Spleen (tissue), 11 donors: ENCODE results near the gene KCNK5. TPM values are rescaled to one million over a fixed set of nuclear protein-coding genes. Genes with fewer than 3 reads are reported as not detected.

Source experiments
- DNase-seq: peaks from one replicate; pipeline ENCODE4 v3.0.0-alpha.2; 2020
- H3K27ac ChIP-seq, 8 donors: fragments of 200-600 bp; sonication (generic) in 7 of 8; 1 replicate in 4 of 8; 2 replicates in 4 of 8; pipeline versions ENCODE4 v1.5.0 to v1.8.0; 2016 to 2021; ENCODE audit warnings: inconsistent platforms in 4 of 8, mild to moderate bottlenecking in 4 of 8, moderate library complexity in 1 of 8
- H3K27me3 ChIP-seq, 7 donors: fragments of 200-600 bp; sonication (generic) in 6 of 7; replicated peaks in 1 of 7; 1 replicate in 4 of 7; 2 replicates in 3 of 7; pipeline versions ENCODE4 v1.5.0 to v1.8.0; 2016 to 2021; ENCODE audit warnings: inconsistent platforms in 3 of 7, mild to moderate bottlenecking in 1 of 7
- H3K36me3 ChIP-seq, 6 donors: fragments of 200-600 bp; sonication (generic) in 5 of 6; 1 replicate in 4 of 6; 2 replicates in 2 of 6; pipeline versions ENCODE4 v1.5.0 to v1.8.0; 2016 to 2021; ENCODE audit warnings: inconsistent platforms in 2 of 6
- H3K4me1 ChIP-seq, 6 donors: fragments of 200-600 bp; sonication (generic) in 5 of 6; 1 replicate in 3 of 6; 2 replicates in 3 of 6; pipeline versions ENCODE4 v1.5.0 to v1.8.0; 2016 to 2021; ENCODE audit warnings: inconsistent platforms in 3 of 6
- H3K4me3 ChIP-seq, 8 donors: fragments of 200-600 bp; sonication (generic) in 7 of 8; 1 replicate in 4 of 8; 2 replicates in 4 of 8; pipeline versions ENCODE4 v1.5.0 to v1.8.0; 2016 to 2021; ENCODE audit warnings: inconsistent platforms in 4 of 8, mild to moderate bottlenecking in 4 of 8, moderate library complexity in 2 of 8
- H3K9me3 ChIP-seq, 8 donors: fragments of 200-600 bp; sonication (generic) in 7 of 8; 1 replicate in 4 of 8; 2 replicates in 4 of 8; pipeline versions ENCODE4 v1.5.0 to v1.8.0; 2016 to 2021; ENCODE audit warnings: inconsistent platforms in 4 of 8
- POLR2A ChIP-seq, 3 donors: fragments of 450-650 bp; IDR thresholded peaks; one replicate each; pipeline ENCODE4 v1.5.1; 2017; ENCODE audit warnings: antibody characterized with exemption in 3 of 3, mild to moderate bottlenecking in 1 of 3
- POLR2AphosphoS5 ChIP-seq, 3 donors: sonication (generic); formaldehyde crosslinking; IDR thresholded peaks; one replicate each; pipeline ENCODE4 v1.5.1; 2017; ENCODE audit warnings: antibody characterized with exemption in 3 of 3
- WGBS, 5 donors: extraction: QIAGEN DNeasy Blood & Tissue Kit in 3 of 5; methylation state at CpG; one replicate each; pipeline versions ENCODE4 v1.1.5 to v1.1.7; 2013 to 2018; 5-methylcytosine and 5-hydroxymethylcytosine counted together
- intact Hi-C: fragments of 100-400 bp; cut with DNase I; formaldehyde crosslinking; loops from one replicate; pipeline ENCODE4 v1.15.0; 2023; ENCODE audit warnings: low total_unique reads
- polyA plus RNA-seq, 3 donors: library from polyadenylated mRNA; stranded (reverse); fragments of 200-250 nt; gene quantifications; one replicate each; pipeline ENCODE4 v1.2.1, GENCODE V29; 2013
- total RNA-seq, 7 donors: library from RNA; depleted of rRNA in 3 of 7; stranded (reverse); fragments of >200 nt in 3 of 7; fragmentation: NEBNext Ultra II Directional in 4 of 7; extraction: Animal tissue kit (Norgen Biotek cat#: 25700) in 4 of 7; gene quantifications; one replicate each; pipeline versions ENCODE4 v1.1.0 to v1.2.1, GENCODE V29; 2016 to 2021
- TF ChIP-seq, protein P1 (sequence below), 11 experiments: fragments of 200-600 bp in 7 of 11; fragments of 450-650 bp in 4 of 11; sonication (generic) in 4 of 11; IDR thresholded peaks in 8 of 11; conservative IDR thresholded peaks in 3 of 11; 1 replicate in 7 of 11; 2 replicates in 4 of 11; pipeline versions ENCODE4 v1.4.0 to v1.8.0; 2016 to 2021; ENCODE audit warnings: antibody characterized with exemption in 11 of 11, inconsistent platforms in 4 of 11, mild to moderate bottlenecking in 1 of 11
- donor health status: healthy with polysubstance abuse.
- donor health status: DM: no; HTN: no; CAD: no; lungs with moderate emphysema.
- donor health status: DM: no; HTN: no; CAD: no.
- donor health status: Bipolar disorder and iron deficiency.
- donor health status: healthy.
- donor health status: DM: no; HTN: no; CAD: no.
- donor health status: DM: yes; HTN: yes; CAD: no.

The KCNK5 gene
- total and polyA plus RNA-seq, 10 donors = 0.52 to 5.9 (median 3.2) TPM

- 85 to 96% (median 94%) methylated on average over 4 of the region's 4 CpGs for WGBS, 5 donors
- no peak overlapping the region for H3K27ac ChIP-seq
- intact Hi-C loops = no loop called here
These were observed 25.1 kb downstream of the KCNK5 start for GRCh38 chr6:39204160-39204495.

DNA sequence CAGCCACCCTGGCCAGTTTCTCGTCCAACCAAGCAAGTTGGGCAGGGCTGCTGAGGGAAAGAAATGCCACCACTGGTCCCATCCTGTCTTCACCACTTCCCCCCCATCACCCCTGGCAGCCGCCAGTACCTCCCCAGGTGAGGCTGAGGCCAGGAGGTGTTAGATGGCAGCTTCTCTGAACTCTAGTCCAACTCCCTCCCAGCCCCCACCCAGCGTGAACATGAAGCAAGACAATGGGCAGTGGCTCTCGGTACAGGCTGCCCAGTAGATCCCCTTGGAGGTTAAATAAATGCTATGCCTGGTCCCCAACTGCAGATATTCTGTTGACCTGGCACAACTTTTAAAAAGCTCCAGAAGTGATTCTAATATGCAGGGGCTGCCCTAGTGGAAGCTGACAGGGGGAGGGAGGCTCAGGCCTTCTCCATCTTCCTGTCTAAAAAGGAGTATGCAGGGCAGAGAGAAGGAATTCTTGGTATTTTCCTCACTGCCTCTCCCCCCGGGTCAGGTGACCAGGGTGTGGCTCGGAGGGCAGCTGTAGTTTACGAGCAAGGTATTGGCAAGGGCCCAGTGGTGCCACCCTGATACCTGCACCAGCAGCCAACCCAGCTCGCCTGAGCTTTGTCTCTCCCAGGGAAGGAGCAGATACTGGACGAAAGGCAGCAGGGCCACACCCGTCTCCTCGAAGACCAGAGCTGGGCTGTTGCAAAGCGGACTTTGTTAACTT lies 25.7 kb downstream of the KCNK5 start:
- WGBS, 5 donors = 76 to 86% (median 79%) methylated on average over 12 of the region's 12 CpGs
- Histone ChIP-seq H3K4me1 (peaks cover 0 to 49% (median 12%) of the 10 kb centered on the region in 6 donors), H3K4me3 (no peak overlapping the region), H3K27ac (no peak overlapping the region), H3K27me3 (no peaks in the 10 kb centered on the region), H3K9me3 (no peaks in the 10 kb centered on the region), H3K36me3 (no peaks in the 10 kb centered on the region)
- TF ChIP-seq POLR2AphosphoS5 (IDR thresholded peaks at IDR 0.05) = no peak
- TF ChIP-seq, protein P1, sequence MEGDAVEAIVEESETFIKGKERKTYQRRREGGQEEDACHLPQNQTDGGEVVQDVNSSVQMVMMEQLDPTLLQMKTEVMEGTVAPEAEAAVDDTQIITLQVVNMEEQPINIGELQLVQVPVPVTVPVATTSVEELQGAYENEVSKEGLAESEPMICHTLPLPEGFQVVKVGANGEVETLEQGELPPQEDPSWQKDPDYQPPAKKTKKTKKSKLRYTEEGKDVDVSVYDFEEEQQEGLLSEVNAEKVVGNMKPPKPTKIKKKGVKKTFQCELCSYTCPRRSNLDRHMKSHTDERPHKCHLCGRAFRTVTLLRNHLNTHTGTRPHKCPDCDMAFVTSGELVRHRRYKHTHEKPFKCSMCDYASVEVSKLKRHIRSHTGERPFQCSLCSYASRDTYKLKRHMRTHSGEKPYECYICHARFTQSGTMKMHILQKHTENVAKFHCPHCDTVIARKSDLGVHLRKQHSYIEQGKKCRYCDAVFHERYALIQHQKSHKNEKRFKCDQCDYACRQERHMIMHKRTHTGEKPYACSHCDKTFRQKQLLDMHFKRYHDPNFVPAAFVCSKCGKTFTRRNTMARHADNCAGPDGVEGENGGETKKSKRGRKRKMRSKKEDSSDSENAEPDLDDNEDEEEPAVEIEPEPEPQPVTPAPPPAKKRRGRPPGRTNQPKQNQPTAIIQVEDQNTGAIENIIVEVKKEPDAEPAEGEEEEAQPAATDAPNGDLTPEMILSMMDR (IDR thresholded peaks at IDR 0.05 in 8 of 11, conservative IDR thresholded peaks at IDR 0.05 in 3 of 11) = no peak
- no peak for TF ChIP-seq POLR2A (IDR thresholded peaks at IDR 0.05)
- DNase-seq = no peak
- intact Hi-C loops = no loop called here

More at GRCh38 chr6:39204160-39204495, 25.1 kb downstream of the KCNK5 start:
- Histone ChIP-seq H3K36me3 (no peaks in the 10 kb centered on the region), H3K4me3 (no peak overlapping the region), H3K9me3 (no peaks in the 10 kb centered on the region), H3K4me1 (peaks cover 0 to 54% (median 14%) of the 10 kb centered on the region in 6 donors), H3K27me3 (no peaks in the 10 kb centered on the region)
- DNase-seq = no peak
- TF ChIP-seq, protein P1 (IDR thresholded peaks at IDR 0.05 in 8 of 11, conservative IDR thresholded peaks at IDR 0.05 in 3 of 11) = no peak
- TF ChIP-seq POLR2A (IDR thresholded peaks at IDR 0.05) (no peak), POLR2AphosphoS5 (IDR thresholded peaks at IDR 0.05) (no peak)

DNA sequence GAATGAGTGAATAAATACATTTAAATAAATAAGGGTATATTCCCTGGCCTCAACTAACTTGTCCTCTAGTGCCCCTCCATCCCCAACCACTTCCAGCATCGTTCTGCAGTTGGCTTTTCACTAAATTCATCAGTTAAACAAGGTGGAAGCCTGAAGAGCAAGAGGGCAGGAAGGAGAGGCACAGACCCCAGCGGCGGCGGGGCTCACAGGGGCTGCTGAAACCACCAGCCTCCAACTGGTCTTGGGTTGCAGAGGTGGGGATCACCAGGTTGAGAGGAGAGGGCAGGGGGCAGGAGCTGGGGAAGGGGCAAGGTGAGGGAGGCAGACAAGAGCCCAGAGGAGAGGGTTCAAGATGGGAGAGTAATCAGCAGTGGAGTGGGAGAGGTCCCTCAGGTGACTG lies 27.1 kb downstream of the KCNK5 start:
- H3K4me3 ChIP-seq = no peak overlapping the region
- no peak overlapping the region for H3K27ac ChIP-seq
- 88 to 93% (median 91%) methylated on average over 4 of the region's 4 CpGs for WGBS, 5 donors
- DNase-seq = no peak
- no peaks in the 10 kb centered on the region for H3K9me3 ChIP-seq
- intact Hi-C loops = no loop called here
- no peaks in the 10 kb centered on the region for H3K36me3 ChIP-seq
- H3K4me1 ChIP-seq = peaks cover 0 to 49% (median 15%) of the 10 kb centered on the region in 6 donors
- TF ChIP-seq POLR2A (IDR thresholded peaks at IDR 0.05) (no peak), POLR2AphosphoS5 (IDR thresholded peaks at IDR 0.05) (no peak)
- TF ChIP-seq, protein P1 (IDR thresholded peaks at IDR 0.05 in 8 of 11, conservative IDR thresholded peaks at IDR 0.05 in 3 of 11) = no peak
- no peaks in the 10 kb centered on the region for H3K27me3 ChIP-seq

DNA sequence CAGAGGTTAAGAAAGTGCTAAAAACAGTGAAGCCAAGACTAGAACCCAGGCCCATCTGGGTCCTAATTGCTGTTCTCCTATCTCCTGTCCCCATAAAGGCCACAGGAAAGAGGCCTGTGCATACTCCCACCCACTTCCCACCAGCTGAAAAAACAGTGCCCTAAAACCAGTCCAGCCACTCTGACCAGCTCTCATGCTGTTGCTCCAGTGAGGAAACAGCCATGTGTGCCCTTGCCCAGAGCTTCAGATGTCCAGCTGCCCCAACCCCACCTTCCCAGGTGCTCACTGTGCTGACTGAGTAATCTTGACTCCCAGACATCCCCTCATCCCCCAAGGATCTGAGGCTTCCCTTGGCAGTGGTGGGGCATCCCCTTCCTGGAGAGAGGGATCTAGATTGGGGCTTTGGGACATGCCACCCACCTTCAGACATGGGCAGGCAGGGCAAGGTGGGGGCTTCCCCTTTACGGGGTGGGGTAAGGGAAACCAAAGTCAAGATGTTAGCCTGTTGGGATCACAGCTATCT lies 28.7 kb downstream of the KCNK5 start:
- H3K4me3 ChIP-seq = no peak overlapping the region
- TF ChIP-seq, protein P1 (IDR thresholded peaks at IDR 0.05 in 8 of 11, conservative IDR thresholded peaks at IDR 0.05 in 3 of 11) = no peak
- TF ChIP-seq POLR2AphosphoS5 (IDR thresholded peaks at IDR 0.05) = no peak
- no peak for TF ChIP-seq POLR2A (IDR thresholded peaks at IDR 0.05)
- peaks cover 0 to 38% (median 9%) of the 10 kb centered on the region in 6 donors for H3K4me1 ChIP-seq
- WGBS, 5 donors = 0 to 94% (median 41%) methylated on average over 1 of the region's 1 CpG
- intact Hi-C loops = no loop called here
- DNase-seq = no peak
- no peaks in the 10 kb centered on the region for H3K9me3 ChIP-seq
- peaks cover 0 to 3% (median under 1%) of the 10 kb centered on the region in 6 donors for H3K36me3 ChIP-seq
- no peaks in the 10 kb centered on the region for H3K27me3 ChIP-seq
- H3K27ac ChIP-seq = no peak overlapping the region
